ENCODE results near the gene CCDC134.

DNA sequence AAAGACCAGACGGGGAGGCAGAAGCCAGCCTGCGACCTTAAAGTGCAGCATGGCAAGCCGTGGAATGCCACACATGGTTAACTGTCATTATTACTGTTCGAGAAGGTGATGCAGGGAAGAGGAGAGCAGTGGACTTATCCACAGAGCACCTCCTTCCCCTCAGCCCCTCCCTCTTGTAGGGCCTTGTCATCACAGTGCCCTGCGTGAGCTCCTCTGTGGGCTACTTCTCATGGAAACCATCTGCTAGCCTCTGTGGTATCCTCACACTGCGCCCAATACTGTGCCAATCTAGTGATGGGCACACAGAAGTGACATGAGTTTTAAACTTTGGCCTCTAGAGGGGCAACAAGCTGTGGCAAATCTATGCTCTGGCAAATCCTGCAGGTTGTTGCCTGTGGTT is 18.2 kb upstream of the CCDC134 start:
- TF ChIP-seq GATA2 (IDR thresholded peaks at IDR 0.05; ENCODE audit: insufficient read depth, insufficient read length, low read depth, low read length) (no peak), POLR2A (IDR thresholded peaks at IDR 0.05; ENCODE audit: low read depth, low read length) (no peak)
- TF ChIP-seq, protein P1, sequence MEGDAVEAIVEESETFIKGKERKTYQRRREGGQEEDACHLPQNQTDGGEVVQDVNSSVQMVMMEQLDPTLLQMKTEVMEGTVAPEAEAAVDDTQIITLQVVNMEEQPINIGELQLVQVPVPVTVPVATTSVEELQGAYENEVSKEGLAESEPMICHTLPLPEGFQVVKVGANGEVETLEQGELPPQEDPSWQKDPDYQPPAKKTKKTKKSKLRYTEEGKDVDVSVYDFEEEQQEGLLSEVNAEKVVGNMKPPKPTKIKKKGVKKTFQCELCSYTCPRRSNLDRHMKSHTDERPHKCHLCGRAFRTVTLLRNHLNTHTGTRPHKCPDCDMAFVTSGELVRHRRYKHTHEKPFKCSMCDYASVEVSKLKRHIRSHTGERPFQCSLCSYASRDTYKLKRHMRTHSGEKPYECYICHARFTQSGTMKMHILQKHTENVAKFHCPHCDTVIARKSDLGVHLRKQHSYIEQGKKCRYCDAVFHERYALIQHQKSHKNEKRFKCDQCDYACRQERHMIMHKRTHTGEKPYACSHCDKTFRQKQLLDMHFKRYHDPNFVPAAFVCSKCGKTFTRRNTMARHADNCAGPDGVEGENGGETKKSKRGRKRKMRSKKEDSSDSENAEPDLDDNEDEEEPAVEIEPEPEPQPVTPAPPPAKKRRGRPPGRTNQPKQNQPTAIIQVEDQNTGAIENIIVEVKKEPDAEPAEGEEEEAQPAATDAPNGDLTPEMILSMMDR (IDR thresholded peaks at IDR 0.05; ENCODE audit: extremely low read depth in 1 of 2, insufficient read depth in 1 of 2, low read depth in 1 of 2, low read length in 2 of 2), result no peak
